Measurements from ENCODE around the gene MAG. TPM values are rescaled to one million over a fixed set of nuclear protein-coding genes. Genes with fewer than 3 reads are reported as not detected.

MAG gene
- total RNA-seq, 2 donors from 2014 or later = not detected

DNA sequence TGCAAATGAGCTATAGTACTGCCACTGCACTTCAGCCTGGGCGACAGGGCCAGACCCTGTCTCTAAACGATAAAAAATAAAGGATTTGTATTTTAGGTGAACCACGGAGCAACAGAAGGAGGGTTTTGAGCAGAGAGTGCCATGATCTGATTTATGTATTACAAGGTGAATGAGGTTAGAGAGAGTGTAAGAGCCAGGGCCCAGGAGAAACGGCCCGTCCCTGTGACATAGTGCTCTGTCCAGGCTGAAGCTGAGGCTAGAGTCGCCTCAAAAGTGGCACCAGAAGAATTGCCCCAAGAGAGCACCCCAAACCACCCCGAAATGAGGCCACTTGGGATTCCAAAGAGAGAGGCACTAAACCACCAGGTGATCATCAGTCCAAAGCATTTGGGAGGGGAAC, 16.9 kb downstream of the MAG start:
- intact Hi-C loops (cut with DNase I) = no loop called here
- DNase-seq (ENCODE audit: low spot score) = no peak

GRCh38 chr19:35309481-35310279, 17.7 kb downstream of the MAG start:
- no peak for DNase-seq (ENCODE audit: low spot score)
- intact Hi-C loops (cut with DNase I) = no loop called here

- intact Hi-C loops (cut with DNase I) = no loop called here
- no peak for DNase-seq (ENCODE audit: low spot score)
Measured at GRCh38 chr19:35310331-35310730, 18.4 kb downstream of the MAG start.

DNA sequence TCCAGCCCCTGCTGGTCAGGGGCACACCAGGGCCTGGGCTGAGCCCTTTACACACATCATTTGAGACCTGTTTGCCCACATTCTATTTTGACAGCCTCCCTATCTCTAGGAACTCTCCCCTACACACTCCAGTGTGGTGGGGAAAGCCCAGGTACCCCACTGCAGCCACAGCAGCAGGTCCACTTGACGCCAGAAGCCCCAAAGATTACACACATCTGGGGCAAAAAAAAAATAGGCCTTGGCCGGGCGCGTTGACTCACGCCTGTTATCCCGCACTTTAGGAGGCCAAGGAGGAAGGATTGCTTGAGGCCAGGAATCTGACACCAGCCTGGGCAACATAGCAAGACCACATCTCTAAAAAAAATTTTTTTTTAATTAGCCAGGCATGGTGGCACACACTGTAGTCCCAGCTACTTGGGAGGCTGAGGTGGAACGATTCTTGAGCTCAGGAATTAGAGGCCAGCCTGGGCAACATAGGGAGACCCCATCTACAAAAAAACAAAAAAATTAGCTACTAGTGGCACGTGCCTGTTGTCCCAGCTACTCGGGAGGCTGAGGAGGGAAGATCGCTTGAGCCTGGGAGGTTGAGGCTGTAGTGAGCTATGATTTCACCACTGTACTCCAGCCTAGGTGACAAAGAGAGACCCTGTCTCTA, 19.0 kb downstream of the MAG start:
- intact Hi-C loops (cut with DNase I) = no loop called here
- DNase-seq (ENCODE audit: low spot score) = no peak

GRCh38 chr19:35311901-35312665, 20.1 kb downstream of the MAG start:
- DNase-seq (ENCODE audit: low spot score) = no peak
- intact Hi-C loops (cut with DNase I) = no loop called here

DNA sequence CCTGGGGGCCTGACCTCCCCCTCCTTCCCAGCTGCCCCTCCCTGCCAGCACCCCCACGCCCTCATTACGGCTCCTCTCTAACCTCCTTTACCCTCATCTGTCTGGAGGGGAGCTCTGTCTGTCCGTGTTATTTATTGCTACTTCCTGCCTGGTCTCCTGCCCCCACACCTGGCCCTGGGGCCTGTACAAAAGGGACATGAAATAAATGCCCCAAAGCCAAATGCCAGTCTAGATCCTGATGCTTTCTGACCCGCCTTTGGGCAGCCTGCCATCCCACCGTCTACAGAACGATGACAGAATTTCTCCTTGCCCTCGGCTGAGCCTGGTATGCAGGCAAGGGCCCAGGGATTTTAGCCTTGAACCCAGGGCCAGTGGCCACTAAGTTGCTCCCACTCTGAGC, 21.6 kb downstream of the MAG start:
- no peak for DNase-seq (ENCODE audit: low spot score)
- intact Hi-C loops (cut with DNase I) = no loop called here

DNA sequence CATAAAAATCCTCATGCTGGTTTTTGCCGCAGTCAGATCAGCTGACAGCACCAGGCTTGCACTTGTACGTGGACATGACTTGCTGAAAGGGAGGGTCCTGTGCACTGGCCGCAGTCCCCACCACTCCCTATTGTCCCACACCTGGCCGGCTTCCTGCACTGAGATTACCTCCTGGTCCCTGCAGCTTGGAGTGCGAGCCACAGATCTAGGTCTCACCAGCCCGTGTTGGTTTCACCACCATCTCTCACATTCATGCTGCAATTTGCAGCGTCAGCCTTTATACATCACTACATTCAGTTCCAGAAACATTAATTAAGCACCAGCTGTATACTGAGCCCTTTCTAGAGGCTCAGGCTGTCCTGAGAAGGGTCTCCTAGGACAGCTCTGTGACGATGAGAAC, 22.1 kb downstream of the MAG start:
- DNase-seq (ENCODE audit: low spot score) = no peak
- intact Hi-C loops (cut with DNase I) = no loop called here

- intact Hi-C loops (cut with DNase I) = no loop called here
- no peak for DNase-seq (ENCODE audit: low spot score)
Measured at GRCh38 chr19:35314858-35315470, 23.0 kb downstream of the MAG start.

GRCh38 chr19:35315883-35316282, 23.9 kb downstream of the MAG start:
- intact Hi-C loops (cut with DNase I) = no loop called here
- no peak for DNase-seq (ENCODE audit: low spot score)

- DNase-seq (ENCODE audit: low spot score) = no peak
- intact Hi-C loops (cut with DNase I) = no loop called here
Measured at GRCh38 chr19:35316560-35316959, 24.6 kb downstream of the MAG start.

GRCh38 chr19:35317464-35318043, 25.6 kb downstream of the MAG start:
- DNase-seq (ENCODE audit: low spot score) = no peak
- intact Hi-C loops (cut with DNase I) = no loop called here

GRCh38 chr19:35318679-35319448, 26.9 kb downstream of the MAG start:
- DNase-seq (ENCODE audit: low spot score) = peak; percentile 93
- intact Hi-C loops (cut with DNase I) = no loop called here

GRCh38 chr19:35320065-35320713, 28.2 kb downstream of the MAG start:
- no peak for DNase-seq (ENCODE audit: low spot score)
- intact Hi-C loops (cut with DNase I) = no loop called here

DNA sequence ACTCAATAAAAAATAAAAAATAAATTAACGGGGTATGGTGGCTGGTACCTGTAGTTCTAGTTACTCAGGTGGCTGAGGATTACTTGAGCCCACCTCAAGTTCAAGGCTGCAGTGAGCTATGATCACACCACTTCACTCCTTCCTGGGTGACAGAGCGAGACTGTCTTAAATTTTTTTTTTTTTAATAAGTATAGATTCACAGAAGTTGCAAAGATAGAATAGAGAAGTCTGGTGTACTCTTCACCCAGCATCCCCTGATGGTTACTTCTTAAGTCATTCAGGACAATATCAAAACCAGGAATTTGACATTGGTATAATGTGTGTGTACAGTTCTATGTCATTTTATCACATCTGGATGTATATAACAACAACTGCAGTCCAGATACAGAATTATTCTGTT, 29.3 kb downstream of the MAG start:
- intact Hi-C loops (cut with DNase I) = no loop called here
- DNase-seq (ENCODE audit: low spot score) = no peak

DNA sequence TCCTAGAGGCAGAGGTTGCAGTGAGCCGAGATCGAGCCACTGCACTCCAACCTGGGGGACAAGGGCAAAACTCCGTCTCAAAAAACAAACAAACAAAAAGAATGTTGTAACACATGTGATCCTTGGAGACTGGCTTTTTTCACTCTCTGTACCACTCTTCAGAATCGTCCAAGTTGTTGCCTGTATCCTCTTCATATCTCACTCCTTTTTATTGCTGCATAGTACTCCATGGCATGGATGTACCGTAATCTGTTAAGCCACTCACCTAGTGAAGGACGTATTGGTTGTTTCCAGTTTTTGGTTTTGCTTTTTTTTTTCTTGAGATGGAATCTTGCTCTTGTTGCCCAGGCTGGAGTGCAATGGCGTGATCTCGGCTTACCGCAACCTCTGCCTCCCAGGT, 30.1 kb downstream of the MAG start:
- intact Hi-C loops (cut with DNase I) = no loop called here
- DNase-seq (ENCODE audit: low spot score) = no peak

GRCh38 chr19:35327642-35328041, 35.7 kb downstream of the MAG start:
- no peak for DNase-seq (ENCODE audit: low spot score)
- intact Hi-C loops (cut with DNase I) = no loop called here

GRCh38 chr19:35328851-35329285, 36.9 kb downstream of the MAG start, which contains the start of gene CD22:
Gene CD22, plus strand, starts transcription at chr19:35329187. Its CDS starts 2,854 bp downstream, at chr19:35332041.
- DNase-seq (ENCODE audit: low spot score) = no peak
- intact Hi-C loops (cut with DNase I) = no loop called here

DNA sequence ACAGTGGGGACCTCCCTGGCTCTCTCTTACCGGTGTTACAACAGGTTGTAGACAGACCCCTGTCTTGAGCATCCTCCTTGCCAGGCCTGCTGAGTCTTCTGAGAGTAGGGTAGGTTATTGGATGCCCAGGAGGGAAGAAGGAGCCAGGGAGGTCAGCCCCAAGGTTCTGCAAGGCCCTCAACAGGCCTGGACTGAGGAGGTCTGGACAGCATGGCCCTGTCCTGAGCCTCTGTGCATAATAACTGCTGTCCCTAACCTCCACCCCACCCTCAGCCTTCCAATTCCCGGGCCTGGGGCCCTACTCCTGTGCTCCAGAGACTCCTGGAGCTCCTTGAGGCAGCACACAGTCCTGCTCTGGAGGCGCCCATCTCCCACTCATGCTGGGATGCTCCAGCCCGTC, 37.4 kb downstream of the MAG start:
- intact Hi-C loops (cut with DNase I) = no loop called here
- no peak for DNase-seq (ENCODE audit: low spot score)
